Measurements from ENCODE around the gene NEURL1B.
"Not testable (repeated sequence)": the region's sequence is repeated elsewhere in the genome, so short reads cannot be mapped to it uniquely, and the experiment has no call there.

Gene NEURL1B

DNA sequence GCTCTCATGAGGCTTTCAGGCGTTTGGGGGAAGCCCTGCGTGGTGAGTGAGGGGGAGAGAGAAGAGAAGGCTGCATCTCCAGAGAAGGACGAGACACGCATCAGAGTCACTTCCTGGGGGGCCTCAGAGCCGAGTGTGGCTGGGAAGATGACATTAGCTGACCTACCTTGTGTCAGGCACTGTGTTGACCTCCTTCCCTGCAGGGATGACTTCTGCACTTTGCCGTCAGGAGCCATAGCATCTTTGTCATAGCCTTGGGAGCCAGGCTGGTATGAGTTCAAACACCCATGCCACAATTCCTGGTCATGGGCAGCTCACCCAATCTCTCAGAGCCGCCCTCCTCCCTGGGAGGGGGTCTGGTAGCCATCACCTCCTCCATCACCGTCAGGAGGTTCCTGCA lies 17.3 kb downstream of the NEURL1B start:
- no peak for DNase-seq

DNA sequence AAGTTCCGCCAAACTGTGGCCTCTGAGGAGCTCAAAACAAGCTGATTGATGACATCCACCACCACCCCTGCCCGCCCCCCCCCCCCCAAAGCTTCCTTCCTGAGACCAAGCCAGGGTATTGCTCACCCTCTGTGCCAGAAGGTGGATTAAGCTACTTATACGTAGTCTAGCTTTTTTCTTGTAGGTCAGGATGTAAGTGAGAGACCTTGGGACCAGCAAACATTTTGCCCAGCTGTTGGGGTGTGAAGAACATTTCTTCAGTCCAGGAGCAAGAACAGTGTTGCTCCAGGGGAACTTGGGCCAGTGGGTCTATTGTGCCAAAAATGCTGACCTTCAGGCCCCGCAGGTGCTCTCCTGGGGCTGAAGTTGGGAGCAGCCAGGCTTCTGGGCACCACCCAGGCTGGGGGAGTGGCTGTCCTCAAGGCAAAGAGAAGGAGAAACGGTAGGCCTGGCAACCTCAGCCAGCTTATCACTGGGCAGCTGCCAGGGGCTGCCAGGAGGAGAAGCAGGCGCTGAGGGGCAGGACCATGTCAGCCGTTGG lies 18.0 kb downstream of the NEURL1B start:
- DNase-seq, result no peak

DNA sequence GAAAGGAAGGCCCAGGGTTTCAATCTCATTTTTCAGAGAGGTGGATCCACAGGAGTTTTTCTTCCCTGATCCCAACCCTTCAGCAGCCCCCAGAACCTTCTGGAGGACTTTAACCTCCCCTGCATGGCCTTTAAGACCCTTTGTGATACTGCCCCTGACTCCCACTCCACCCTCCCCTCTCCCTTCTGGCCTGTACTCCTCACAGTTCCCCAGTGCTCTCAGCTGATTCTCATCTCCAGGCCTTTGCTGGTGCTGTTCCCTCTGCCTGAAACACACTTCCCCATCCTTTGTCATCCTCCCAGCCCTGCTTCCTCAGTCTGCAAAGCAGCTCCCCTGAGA lies 18.5 kb downstream of the NEURL1B start:
- no peak for DNase-seq

DNA sequence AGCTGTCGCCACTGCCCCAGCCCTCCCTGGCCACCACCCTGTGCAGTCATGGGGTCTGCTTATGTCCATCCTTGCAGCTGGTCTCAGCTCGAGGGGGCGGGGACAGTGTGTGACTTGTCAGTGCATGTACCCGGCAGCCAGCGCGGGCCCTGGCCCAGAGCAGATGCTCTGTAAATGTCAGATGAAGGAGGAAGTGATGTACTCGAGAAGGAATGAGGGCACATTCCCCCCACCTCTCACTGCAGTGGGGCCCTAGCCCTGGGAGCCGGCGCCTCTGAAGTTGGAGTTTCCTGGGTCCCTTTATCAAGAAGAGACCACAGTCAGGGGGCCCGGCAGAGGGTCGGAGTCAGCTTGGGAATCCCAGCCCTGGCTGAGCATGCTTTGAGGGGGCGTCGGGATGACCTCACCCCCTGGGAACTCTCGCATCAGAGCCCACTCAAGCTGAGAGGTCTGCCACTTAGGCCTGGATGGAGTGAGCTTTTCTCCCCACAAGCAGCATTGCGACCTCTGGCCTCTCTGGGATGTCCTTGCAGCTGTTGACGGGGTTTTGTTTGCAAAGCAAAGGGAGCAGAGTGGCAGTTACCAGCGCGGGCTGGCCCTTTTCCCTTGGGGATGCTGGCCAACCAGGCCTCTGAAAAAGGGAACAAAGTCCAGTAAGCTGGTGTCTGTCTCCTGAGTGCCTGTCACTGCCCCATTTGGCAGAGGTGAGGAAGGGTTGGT lies 19.0 kb downstream of the NEURL1B start:
- peak; percentile 84 to 91 (median 88) for DNase-seq

DNA sequence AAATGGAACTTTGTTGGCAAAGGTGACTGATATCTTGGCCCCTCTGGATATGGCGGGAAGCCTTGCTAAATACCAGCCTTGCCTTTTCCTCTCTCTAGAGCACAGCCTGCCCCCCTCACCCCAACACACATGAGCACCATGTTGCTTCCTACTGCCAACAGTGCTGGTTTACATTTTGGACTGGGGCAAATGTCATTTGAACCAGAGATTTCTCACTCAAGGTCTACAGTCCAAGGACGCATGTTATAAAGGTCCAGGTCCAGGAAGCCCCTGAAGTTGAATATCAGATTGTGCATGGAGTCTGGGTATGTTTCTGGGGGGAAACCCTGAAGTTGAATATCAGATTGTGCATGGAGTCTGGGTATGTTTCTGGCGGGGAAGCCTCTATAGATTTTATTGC lies 19.9 kb downstream of the NEURL1B start:
- no peak for DNase-seq

DNA sequence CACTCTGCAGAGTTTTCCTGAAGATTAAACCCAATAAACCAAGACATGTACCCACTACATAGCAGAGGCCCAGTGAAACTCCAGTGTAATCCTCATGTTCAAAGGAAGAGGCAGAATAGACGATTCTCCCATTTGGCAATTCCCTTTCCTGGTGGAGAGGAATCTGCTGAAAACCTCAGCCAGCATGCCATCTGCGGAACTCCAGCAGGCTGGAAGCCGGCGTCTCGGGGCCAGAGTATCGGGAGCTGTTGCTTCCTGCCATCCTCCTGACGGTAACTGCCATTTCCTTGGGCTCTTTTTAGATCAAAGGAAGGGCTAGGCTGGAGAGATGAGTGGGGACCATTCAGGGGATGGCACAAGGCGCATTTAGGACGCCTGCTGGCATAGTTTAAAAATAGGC lies 20.5 kb downstream of the NEURL1B start:
- no peak for DNase-seq

DNA sequence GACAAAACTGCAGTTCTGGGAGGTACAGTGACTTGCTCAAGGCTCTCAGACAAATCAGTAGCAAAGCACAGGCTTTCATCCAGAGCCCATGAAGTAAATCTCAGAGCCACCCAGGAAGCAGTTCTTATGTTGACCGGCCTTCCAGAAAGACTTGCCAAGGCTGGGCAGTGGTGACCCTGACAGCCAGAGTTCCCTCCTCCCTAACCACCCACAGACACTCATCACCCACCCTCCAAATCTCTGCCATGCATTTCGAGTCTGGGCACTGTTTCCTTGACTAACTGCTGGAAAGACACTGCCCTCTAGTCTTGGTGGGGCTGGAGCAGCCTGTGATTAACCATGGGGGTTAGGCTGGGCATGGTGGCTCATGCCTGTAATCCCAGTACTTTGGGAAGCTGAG lies 21.5 kb downstream of the NEURL1B start:
- no peak for DNase-seq

DNA sequence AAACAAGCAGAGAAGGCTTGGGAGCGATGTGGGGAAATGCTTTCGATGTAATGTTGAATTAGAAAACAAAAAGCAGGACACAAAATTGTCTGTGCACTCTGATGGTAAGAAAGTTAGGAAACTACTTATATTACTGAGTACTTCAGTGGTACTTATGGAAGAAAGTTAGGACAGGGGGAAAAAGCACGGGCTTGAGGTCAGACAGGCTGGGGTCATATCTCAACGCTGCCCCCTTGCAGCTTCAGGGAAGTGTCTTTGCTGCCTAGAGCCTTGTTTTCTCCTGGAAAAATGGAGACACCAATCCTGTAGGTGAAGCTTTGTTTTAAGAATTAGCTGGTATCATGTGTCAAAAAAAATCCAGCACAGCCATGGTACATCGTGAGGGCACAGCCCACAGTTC lies 23.0 kb downstream of the NEURL1B start:
- no peak for DNase-seq

DNA sequence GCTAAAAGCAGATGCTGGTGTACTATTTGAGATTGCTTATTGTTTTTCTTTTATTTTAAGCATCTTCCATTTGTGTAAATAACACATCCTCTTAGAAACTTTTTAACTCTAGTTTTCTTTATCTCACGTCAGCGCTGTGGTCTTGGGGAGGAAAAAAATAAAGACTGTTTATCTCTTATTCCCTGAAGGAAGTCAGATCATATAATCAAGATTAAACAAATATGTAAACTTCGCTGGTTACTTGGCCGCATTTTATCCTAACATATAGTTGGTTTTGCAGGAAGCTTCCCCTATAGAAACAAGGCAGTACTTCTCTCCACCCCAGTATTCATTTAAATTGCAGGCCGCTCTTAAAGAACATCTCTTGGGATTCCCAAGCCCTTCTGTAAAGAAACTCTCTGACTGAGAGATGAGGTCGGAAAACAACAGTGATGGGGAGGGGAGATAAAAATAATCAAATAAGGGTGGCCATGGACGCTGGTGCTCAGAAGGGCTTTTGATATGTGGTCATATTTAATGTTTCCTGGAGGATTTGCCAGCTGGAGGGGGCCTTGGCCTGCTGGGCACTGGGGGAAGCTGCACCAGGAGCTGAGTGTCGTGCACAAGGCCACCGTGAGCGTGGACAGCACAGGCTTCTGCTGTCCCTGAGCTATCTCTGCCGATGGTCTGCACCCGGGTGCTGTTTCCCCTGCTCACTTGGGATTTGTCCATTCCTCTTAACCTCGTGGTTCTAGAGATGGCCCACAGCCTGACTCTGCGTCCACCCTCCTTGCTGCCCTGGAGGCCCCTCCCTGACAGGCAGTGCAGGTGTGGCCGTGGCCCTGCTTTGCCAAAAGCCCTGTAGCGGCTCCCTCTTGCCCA lies 23.8 kb downstream of the NEURL1B start:
- DNase-seq, result no peak

DNA sequence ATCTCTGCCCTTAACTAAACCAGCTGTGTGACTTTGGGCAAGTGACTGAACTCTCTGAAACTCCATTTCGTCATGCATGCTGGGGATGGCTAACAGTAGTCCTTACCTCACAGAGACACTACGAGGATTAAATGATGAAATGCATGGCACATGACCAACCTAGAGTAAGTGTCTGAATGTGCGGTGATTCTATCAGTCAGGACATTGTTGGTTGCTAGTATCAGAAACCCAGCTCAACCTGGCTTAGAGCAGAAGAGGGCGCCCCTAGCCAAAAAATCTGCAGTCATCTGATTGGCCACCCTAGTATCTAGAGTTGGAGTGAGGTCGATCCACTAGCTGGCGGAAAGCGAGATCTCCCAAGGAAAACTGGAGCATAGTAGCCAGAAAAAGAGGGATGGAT lies 25.2 kb downstream of the NEURL1B start:
- DNase-seq, result no peak

DNA sequence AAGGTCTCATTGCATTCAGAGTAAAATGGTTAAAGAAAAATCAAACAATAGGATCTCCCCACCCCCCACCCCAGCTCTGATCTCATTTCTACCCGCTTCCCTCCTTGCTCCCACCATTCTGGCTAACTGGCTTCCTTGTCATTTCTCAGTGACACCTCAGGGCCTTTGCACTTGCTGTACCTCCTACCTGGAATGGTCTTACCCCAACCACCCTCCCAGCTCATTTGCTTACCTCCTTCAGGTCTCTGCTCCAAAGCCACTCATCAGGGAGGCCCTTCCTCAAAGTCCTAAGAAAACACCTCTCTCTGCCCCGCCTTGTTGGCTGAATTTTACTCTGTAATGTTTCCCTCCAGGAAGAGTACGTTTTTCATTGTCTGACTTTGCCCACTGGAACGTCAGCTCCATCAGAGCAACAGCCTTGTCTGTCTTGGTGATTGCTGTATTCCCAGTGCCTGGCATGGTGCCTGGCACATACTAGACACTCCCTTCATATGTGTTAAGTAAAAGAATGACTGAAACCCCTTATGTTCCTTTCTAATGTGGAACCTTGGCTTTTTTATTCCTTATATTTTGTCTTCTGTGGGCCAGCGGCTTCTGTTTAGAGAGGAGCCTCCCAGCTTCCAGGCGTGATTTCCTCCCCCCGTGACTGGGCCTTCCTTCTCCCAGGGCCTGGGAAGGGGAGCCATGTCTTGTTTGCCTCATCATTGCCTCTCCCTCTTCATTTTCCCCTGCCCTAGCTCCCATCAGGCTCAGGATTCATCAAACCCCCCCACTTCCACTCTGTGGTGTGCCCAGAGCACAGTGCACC lies 26.9 kb downstream of the NEURL1B start:
- DNase-seq, result no peak

DNA sequence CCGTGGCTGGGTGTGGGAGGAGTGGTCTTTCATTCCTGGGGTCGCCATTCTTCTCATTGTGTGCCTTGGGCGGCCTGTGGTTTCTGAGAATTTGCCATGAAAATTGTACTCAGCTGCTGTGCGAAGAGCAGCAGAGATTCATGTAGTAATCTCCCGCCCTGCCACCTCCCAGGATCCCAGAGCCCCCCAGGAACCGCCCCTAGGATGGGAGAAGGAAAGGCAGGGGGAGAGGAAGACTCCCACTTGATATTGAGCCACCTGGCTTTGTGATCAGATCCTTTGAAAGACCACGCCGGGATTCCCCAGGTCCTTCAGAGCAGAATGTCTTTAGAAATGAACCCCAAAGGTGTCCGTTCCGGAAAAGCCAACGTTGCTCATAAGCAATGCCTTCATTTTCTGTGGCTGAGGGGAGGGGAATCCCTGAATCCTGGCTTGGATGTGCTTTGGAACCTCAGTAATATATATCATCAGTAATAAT lies 27.6 kb downstream of the NEURL1B start:
- DNase-seq, result no peak

DNA sequence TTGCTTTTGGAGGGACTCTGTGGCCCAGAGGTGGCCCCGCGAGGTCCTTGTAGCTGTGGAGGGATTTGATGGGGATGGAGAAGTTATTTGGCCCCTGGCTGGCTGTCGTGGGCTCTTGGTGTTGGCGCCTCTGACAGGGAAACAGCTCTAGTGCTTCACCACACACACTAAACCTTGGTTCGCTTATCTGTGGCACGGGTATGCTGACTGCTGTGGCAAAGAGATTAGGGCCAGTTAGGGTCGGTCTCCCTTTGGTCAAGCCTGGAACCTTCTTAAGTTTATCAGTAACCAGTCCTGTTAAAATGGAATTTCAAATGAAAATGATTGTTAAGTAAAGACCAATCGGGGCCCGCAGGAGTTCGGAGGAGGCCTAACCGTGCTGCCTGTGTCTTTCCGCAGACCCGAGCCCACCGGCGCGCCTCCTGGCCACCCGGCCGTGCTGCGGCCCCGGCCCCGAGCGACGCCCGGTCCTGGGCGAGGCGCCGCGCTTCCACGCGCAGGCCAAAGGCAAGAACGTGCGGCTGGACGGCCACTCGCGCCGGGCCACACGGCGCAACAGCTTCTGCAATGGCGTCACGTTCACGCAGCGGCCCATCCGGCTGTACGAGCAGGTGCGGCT lies 28.4 kb downstream of the NEURL1B start:
- no peak for DNase-seq

DNA sequence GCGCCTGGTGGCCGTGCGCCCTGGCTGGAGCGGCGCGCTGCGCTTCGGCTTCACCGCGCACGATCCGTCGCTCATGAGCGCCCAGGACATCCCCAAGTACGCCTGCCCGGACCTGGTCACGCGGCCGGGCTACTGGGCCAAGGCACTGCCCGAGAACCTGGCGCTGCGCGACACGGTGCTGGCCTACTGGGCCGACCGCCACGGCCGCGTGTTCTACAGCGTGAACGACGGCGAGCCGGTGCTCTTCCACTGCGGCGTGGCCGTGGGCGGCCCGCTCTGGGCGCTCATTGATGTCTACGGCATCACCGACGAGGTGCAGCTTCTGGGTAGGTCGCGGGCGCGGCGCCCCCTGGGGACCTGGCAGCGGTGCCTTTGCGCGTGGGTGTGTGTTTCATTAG lies 28.9 kb downstream of the NEURL1B start:
- DNase-seq, result no peak

DNA sequence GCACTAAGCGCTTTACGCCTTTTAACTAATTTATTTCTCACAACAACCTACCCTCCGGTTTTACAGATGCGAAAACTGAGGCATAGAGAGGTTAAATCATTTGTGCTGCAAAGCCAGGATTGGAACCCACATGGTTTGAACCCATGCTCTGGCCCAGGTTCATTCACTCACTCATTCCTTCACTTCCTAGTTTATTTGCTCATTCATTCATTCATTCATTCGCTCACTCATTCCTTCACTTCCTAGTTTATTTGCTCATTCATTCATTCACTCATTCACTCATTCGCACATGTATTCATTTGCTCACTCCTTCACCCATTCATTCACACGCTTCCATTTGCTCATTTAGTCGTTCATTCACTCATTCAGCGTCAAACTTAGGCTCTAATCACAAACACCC lies 29.4 kb downstream of the NEURL1B start:
- DNase-seq, result no peak

DNA sequence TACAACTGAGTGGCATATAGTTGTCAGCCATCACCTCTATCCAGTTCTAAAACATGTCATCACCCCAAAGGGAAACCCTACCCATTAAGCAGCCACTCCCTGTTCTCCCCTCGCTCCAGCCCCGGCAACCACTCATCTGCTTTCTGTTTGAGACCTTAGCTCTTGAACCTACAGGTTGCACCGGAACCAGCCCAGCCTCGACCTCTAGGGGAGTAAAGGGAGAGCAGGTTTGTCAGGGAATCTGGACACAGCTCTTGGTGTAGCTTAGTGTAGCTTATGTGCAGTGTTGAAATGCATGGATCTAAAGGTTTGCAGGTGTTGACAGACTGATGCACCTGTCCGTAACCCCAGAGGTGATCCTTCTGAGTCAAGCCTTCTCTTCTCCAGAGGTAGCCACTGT lies 30.0 kb downstream of the NEURL1B start:
- no peak for DNase-seq

DNA sequence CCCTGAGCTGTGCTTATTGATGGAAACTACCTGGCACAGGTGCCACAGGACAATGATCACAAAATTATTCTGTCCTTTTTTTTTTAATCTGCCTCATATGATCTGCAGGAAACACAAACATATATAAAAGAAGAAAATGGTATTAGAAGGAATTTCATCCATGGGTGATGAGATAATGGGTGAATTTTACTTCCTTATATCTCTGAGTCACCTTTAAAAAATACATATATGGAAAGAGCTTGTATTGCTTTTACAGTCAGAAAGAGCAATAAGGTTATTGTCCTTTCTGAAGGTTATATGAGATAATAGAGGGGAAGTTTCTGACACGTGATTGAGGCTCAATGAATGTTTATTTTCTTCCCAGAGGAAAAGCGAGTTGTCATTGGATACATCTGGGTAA lies 31.6 kb downstream of the NEURL1B start:
- no peak for DNase-seq

DNA sequence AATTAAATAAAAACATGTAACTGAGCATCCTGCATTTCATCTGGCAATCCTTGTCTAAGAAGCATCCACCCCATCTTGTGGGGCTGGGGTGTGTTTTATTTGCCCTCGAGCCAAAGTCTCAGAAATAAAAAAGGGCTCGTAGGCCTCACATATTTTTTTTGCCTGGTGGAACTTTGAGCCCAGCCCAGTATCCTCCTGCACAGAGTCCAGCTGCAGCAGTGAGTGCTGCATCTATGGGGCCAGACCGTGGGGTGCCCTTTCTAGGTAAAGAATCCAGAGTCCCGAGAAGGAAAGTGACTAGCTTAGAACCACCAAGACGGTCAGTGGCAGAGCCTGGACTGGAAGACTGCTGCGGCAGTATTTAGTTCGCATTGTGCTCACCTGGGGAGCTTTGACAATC lies 33.1 kb downstream of the NEURL1B start:
- DNase-seq, result no peak

DNA sequence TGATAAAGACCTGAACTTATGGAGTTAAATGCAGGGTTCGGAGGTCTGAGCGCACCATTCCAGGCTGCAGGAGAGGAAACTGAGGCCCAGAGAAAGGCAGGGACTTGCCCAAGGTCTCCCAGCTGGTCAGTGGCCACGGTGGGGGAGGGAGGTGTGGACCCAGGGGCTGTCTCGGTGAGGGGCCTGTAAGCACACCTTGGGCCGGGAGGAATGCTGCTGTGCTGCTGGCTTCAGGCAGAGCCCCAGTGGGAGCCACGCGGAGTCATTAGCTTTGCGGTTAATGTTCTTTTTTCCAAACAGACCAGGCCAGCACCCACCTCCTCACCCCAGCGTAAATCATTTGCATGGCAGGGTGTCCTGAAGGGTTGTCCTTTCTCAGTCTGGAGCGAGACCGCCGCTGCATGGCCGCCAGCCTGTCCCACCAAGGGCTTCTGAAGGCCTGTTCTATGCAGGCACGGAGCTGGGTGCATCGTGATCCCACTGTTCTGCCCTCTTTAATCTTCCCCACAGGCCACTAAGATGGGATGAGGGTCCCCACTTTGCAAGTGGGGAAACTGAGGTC lies 35.9 kb downstream of the NEURL1B start:
- no peak for DNase-seq

DNA sequence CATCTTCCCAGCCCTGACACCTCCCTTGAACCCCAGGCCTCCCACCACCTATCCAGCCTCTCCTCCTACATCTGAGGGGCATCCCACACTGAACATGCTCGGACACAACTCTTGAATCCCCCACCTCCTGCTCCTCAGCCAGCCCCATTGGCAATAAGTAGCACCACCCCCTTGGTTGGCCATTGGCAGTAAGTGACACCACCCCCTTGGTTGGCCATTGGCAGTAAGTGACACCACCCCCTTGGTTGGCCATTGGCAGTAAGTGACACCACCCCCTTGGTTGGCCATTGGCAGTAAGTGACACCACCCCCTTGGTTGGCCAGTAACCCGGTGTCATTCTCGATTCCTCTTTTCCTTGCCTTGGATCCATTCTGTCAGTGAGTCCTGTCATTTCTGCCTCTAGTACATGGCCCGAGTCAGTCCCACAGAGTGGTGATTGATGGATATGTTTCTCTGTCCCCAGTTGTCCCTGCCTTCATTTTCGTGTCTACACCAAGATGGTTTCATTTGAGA lies 37.4 kb downstream of the NEURL1B start:
- DNase-seq, result not testable (repeated sequence)

DNA sequence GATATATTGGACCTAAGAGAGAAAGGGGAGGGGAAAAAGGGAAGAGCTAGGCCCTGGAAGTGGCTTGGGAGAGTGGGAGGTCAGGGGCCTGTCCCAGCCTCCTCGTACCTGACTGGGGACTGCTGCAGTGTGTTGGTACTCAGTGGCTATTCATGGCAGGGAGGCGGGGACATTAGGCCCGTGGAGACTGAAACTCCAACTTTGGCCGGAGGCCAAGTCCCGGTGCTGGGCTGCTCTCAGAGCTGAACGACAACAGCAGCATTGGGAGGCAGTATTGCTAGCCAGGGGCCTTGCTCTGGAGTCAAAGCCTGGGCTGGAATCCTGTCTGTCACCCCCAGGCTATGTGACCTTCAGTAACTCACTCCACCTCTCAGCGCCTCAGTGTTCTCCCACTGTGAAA lies 37.8 kb downstream of the NEURL1B start:
- no peak for DNase-seq

DNA sequence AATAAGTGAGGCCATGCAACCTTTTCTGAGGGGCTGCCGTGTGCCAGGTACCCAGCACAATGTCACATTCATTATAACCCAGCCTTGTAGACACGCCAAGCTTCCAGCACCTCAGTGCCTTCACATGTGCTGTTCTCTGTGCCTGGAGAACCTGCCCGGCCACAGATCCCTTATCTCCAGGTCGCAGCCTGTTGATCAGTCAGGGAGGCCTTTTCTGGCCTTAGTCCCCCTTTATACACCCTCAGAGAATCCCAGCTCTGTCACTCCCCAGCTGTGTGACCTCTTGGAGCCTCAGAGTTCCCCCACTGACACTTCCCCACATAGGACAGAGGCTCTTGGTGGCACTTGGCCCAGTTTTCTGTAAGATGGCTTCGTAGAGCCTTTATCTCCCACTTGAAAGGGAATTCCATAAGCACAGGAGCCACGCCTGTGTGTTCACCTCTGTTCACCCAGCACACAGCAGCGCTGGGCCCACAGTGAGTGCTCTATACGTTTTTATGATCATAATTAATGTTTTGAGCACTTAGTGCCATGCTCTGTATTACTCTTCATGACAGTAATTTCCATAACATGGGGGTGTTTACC lies 38.7 kb downstream of the NEURL1B start:
- DNase-seq, result no peak

All from suppressor macrophage (primary cell).